GM12878 (cell line): ENCODE measurements around the gene ITGA3. TPM values are rescaled to one million over a fixed set of nuclear protein-coding genes. Genes with fewer than 3 reads are reported as not detected.

ENCODE experiments used
- ATAC-seq: fragments of 200-7000 bp; cut with Tn5 transposase; 3 replicates; pipeline ENCODE4 v1.9.1; 2020; ENCODE audit warnings: mild to moderate bottlenecking, moderate library complexity
- BruUV-seq: library from RNA; stranded (reverse); fragments of 400-500 nt; replicated peaks from 2 replicates; lab custom pipeline; 2021; lab: Mats Ljungman, UMichigan
- CTCF ChIA-PET: fragments of 300-600 bp; sonication (Branson Sonifier 250); formaldehyde crosslinking; extraction: SDS; loops from one replicate; lab custom pipeline; 2021; ENCODE audit warnings: inconsistent platforms; lab: Yijun Ruan, JAX
- POLR2A ChIA-PET: fragments of 350-600 bp; formaldehyde crosslinking; extraction: SDS; loops from one replicate; lab custom pipeline; 2021; ENCODE audit warnings: inconsistent platforms; lab: Charles Lee
- RAD21 ChIA-PET: fragments of 300-600 bp; sonication (Branson Sonifier 250); formaldehyde crosslinking; loops from one replicate; lab custom pipeline; 2023; ENCODE audit warnings: antibody characterized with exemption; ENCODE audit not compliant: unreplicated experiment; lab: Charles Lee
- SMC1A ChIA-PET: fragments of 300-600 bp; sonication (Branson Sonifier 250); formaldehyde crosslinking; loops from one replicate; lab custom pipeline; 2023; ENCODE audit not compliant: unreplicated experiment, uncharacterized antibody; lab: Charles Lee
- DNase-seq: peaks from one replicate; pipeline ENCODE4 v3.0.0-alpha.2; 2011; ENCODE audit warnings: low read depth, low spot score
- FAIRE-seq: peaks from 3 replicates; lab custom pipeline; 2011; peaks lifted over from hg19 to GRCh38; lab: Jason Lieb, UNC
- H2AFZ ChIP-seq: 2 replicates; pipeline ENCODE4 v1.6.0; 2011; ENCODE audit warnings: low read depth, low read length, control low read depth; ENCODE audit not compliant: control insufficient read depth
- H3K27ac ChIP-seq: 2 replicates; pipeline ENCODE4 v1.5.1; 2011; ENCODE audit warnings: control low read depth; ENCODE audit not compliant: control insufficient read depth, insufficient read depth
- H3K27me3 ChIP-seq, 2 experiments: replicated peaks in 1 of 2; 2 replicates each; pipeline versions ENCODE4 v1.6.0 to v1.6.1; 2011; ENCODE audit warnings: low read length in 1 of 2; ENCODE audit not compliant: control insufficient read depth in 2 of 2, insufficient read depth in 2 of 2
- H3K36me3 ChIP-seq, 2 experiments: 2 replicates each; pipeline ENCODE4 v1.5.1; 2011; ENCODE audit warnings: low read length in 1 of 2; ENCODE audit not compliant: control insufficient read depth in 2 of 2, insufficient read depth in 2 of 2
- H3K4me1 ChIP-seq: 2 replicates; pipeline ENCODE4 v1.6.1; 2011; ENCODE audit warnings: mild to moderate bottlenecking, low read length, moderate library complexity, mixed read lengths; ENCODE audit not compliant: control insufficient read depth, insufficient read depth
- H3K4me2 ChIP-seq: 2 replicates; pipeline ENCODE4 v1.6.0; 2011; ENCODE audit warnings: control low read depth; ENCODE audit not compliant: control insufficient read depth, insufficient read depth
- H3K4me3 ChIP-seq: fragments of 200-600 bp; sonication (generic); 2 replicates; pipeline ENCODE4 v1.5.1; 2016
- H3K79me2 ChIP-seq: 2 replicates; pipeline ENCODE4 v1.6.0; 2011; ENCODE audit warnings: low read length; ENCODE audit not compliant: control insufficient read depth, insufficient read depth
- H3K9ac ChIP-seq: 2 replicates; pipeline ENCODE4 v1.8.0; 2011; ENCODE audit warnings: low read length, control low read depth, mixed read lengths; ENCODE audit not compliant: control insufficient read depth, insufficient read depth
- H3K9me3 ChIP-seq: replicated peaks from 3 replicates; pipeline ENCODE4 v1.5.1; 2011; ENCODE audit warnings: mild to moderate bottlenecking, low read length; ENCODE audit not compliant: control insufficient read depth, insufficient read depth
- H4K20me1 ChIP-seq: 2 replicates; pipeline ENCODE4 v1.6.0; 2011; ENCODE audit not compliant: control insufficient read depth, insufficient read depth
- BACH1 ChIP-seq: fragments of 450-650 bp; IDR thresholded peaks from 2 replicates; pipeline ENCODE4 v1.6.1; 2017; ENCODE audit warnings: mild to moderate bottlenecking, borderline replicate concordance
- BMI1 ChIP-seq: fragments of 450-650 bp; IDR thresholded peaks from 2 replicates; pipeline ENCODE4 v1.6.1; 2016; ENCODE audit warnings: mild to moderate bottlenecking, moderate library complexity, borderline replicate concordance
- CEBPB ChIP-seq, 2 experiments: fragments of 150-350 bp in 1 of 2; IDR thresholded peaks; 2 replicates each; pipeline ENCODE4 v1.6.1; 2012 to 2014; ENCODE audit warnings: low read depth in 2 of 2, low read length in 2 of 2, borderline replicate concordance in 1 of 2, inconsistent platforms in 1 of 2
- CHD4 ChIP-seq: fragments of 200-600 bp; sonication (generic); IDR thresholded peaks from 2 replicates; pipeline ENCODE4 v1.6.1; 2016; ENCODE audit warnings: mild to moderate bottlenecking
- HDAC6 ChIP-seq: fragments of 200-600 bp; sonication (generic); IDR thresholded peaks from one replicate; pipeline ENCODE4 v1.8.0; 2017; ENCODE audit warnings: antibody characterized with exemption; ENCODE audit not compliant: unreplicated experiment
- JUND ChIP-seq: IDR thresholded peaks from 2 replicates; pipeline ENCODE4 v1.6.1; 2012; ENCODE audit warnings: low read depth, mild to moderate bottlenecking, low read length, improper control_type of control experiment, moderate library complexity
- KAT2A ChIP-seq: conservative IDR thresholded peaks from 2 replicates; pipeline ENCODE4 v1.6.1; 2011; ENCODE audit warnings: low read depth, low read length; ENCODE audit not compliant: control insufficient read depth
- LARP7 ChIP-seq: fragments of 450-650 bp; IDR thresholded peaks from 2 replicates; pipeline ENCODE4 v1.6.1; 2017; ENCODE audit warnings: mild to moderate bottlenecking
- MTA2 ChIP-seq: fragments of 450-650 bp; IDR thresholded peaks from 2 replicates; pipeline ENCODE4 v1.6.1; 2016; ENCODE audit warnings: low read depth, mild to moderate bottlenecking, moderate library complexity
- MYB ChIP-seq: fragments of 150-350 bp; IDR thresholded peaks from 2 replicates; pipeline ENCODE4 v1.6.1; 2014; ENCODE audit warnings: mild to moderate bottlenecking, low read depth, low read length, borderline replicate concordance
- MYC ChIP-seq: IDR thresholded peaks from 2 replicates; pipeline ENCODE4 v1.6.1; 2011; ENCODE audit warnings: mild to moderate bottlenecking, low read length, moderate library complexity, inconsistent platforms; ENCODE audit not compliant: insufficient read depth, insufficient replicate concordance, insufficient read length, severe bottlenecking
- NFYB ChIP-seq: IDR thresholded peaks from 2 replicates; pipeline ENCODE4 v1.6.1; 2011; ENCODE audit warnings: low read depth, mild to moderate bottlenecking, low read length, improper control_type of control experiment, moderate library complexity; ENCODE audit not compliant: insufficient read depth
- PAX5 ChIP-seq: IDR thresholded peaks from 2 replicates; pipeline ENCODE4 v1.6.1; 2011; ENCODE audit warnings: low read depth, low read length, borderline replicate concordance
- RB1 ChIP-seq: fragments of 450-650 bp; formaldehyde crosslinking; IDR thresholded peaks from 2 replicates; pipeline ENCODE4 v1.6.1; 2017; ENCODE audit warnings: mild to moderate bottlenecking, borderline replicate concordance
- SUPT20H ChIP-seq: IDR thresholded peaks from 2 replicates; pipeline ENCODE4 v1.6.1; 2011; ENCODE audit warnings: low read depth, mild to moderate bottlenecking, low read length, moderate library complexity, borderline replicate concordance; ENCODE audit not compliant: control insufficient read depth
- ZZZ3 ChIP-seq: IDR thresholded peaks from 2 replicates; pipeline ENCODE4 v1.6.1; 2011; ENCODE audit warnings: low read depth; ENCODE audit not compliant: control insufficient read depth, insufficient read length
- WGBS: methylation state at CpG from one replicate; pipeline ENCODE4 v1.1.6; 2016; ENCODE audit warnings: low lambda C conversion rate; ENCODE audit not compliant: insufficient replicate concordance, insufficient coverage; ENCODE audit errors: missing lambda C conversion rate; 5-methylcytosine and 5-hydroxymethylcytosine counted together
- in situ Hi-C: fragments of 300-500 bp; cut with MboI; formaldehyde crosslinking; loops from 9 replicates; pipeline ENCODE4 v1.14.3; 2018; ENCODE audit warnings: mixed read lengths
- intact Hi-C: fragments of 100-400 bp; cut with micrococcal nuclease; formaldehyde crosslinking; loops from one replicate; pipeline ENCODE4 v1.14.2; 2022; ENCODE audit not compliant: unreplicated experiment
- polyA plus RNA-seq, 11 experiments: library from polyadenylated mRNA; depleted of rRNA in 4 of 11; unstranded in 6 of 11; stranded (reverse) in 5 of 11; fragments of >200 nt; fragmentation: Nextera tagmentation in 4 of 11; fragmentation: Illumina TruSeq in 1 of 11; extraction: Ambion mirVana in 4 of 11; extraction: Trizol in 1 of 11; gene quantifications; 1 replicate in 1 of 11; 2 replicates in 10 of 11; pipeline versions ENCODE4 v1.2.1 to v1.2.3, GENCODE V29; 2011 to 2016; ENCODE audit warnings: inconsistent platforms in 2 of 11, missing spikeins in 2 of 11, low read depth in 1 of 11
- total RNA-seq, 4 experiments: library from RNA; depleted of rRNA in 3 of 4; stranded (reverse); fragments of >200 nt in 3 of 4; fragmentation: Illumina TruSeq in 1 of 4; extraction: Trizol in 1 of 4; gene quantifications; 2 replicates each; pipeline versions ENCODE4 v1.2.1 to v1.2.3, GENCODE V29; 2013 to 2021
- TF ChIP-seq, protein P1 (sequence below): fragments of 450-650 bp; IDR thresholded peaks from 2 replicates; pipeline ENCODE4 v1.6.1; 2017; ENCODE audit warnings: borderline replicate concordance
- TF ChIP-seq, protein P2 (sequence below): IDR thresholded peaks from 2 replicates; pipeline ENCODE4 v1.6.1; 2011; ENCODE audit warnings: low read depth, mild to moderate bottlenecking, low read length, moderate library complexity, borderline replicate concordance; ENCODE audit errors: extremely low read depth

ITGA3 gene
- total and polyA plus RNA-seq, 10 of the 15 experiments (the other 5 are each of a cell fraction or from before 2014, with no cell fraction given): 0.29 to 13.4 (median 6.6) TPM

DNA sequence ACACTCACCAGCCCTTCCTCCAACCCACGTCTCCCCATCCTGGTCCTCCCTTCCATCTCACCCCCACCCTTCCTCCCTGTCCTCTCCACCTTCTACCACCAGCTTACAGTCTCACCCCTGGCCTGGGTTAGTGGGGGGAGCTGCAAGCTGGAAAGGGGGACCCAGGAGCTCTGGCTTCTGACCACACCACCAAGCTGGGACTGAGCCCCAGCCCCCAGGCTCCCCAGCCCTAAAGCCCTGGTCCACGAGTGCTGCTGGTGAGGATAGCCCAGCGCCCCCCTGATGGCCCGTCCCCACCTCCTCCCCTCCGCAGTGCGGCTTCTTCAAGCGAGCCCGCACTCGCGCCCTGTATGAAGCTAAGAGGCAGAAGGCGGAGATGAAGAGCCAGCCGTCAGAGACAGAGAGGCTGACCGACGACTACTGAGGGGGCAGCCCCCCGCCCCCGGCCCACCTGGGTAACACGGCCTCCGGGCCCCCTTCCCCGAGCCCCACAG lies 32.0 kb downstream of the ITGA3 start:
- ChIA-PET POLR2A (no interaction called here), CTCF (interaction anchor here (0.7 to 2.6 kb wide), 41 partner anchors 10 to 230 kb away, joined by 3 to 118 read pairs (median 5); partner anchors contain the start of gene ITGA3), SMC1A (interaction anchor here (0.6 to 2.0 kb wide), 12 partner anchors 9 to 1028 kb away, joined by 3 to 13 read pairs (median 4); partner anchors contain the start of gene ITGA3), RAD21 (interaction anchor here (0.6 to 2.4 kb wide), 14 partner anchors 9 to 100 kb away, joined by 3 to 19 read pairs (median 4); partner anchors contain the start of gene SAMD14)
- FAIRE-seq: no peak
- in situ Hi-C loops (no loop called here), intact Hi-C loops (loop anchor here (1.0 to 5.0 kb wide), 2 partner anchors 62 to 226 kb away; no protein-coding TSS in a partner anchor)
- no peak for ATAC-seq
- no TSS peak for BruUV-seq
- no peaks in the 10 kb centered on the region for H3K79me2 ChIP-seq
- no peaks in the 10 kb centered on the region for H4K20me1 ChIP-seq
- no peak overlapping the region for H2AFZ ChIP-seq
- H3K4me3 ChIP-seq: no peak overlapping the region
- TF ChIP-seq, protein P1, sequence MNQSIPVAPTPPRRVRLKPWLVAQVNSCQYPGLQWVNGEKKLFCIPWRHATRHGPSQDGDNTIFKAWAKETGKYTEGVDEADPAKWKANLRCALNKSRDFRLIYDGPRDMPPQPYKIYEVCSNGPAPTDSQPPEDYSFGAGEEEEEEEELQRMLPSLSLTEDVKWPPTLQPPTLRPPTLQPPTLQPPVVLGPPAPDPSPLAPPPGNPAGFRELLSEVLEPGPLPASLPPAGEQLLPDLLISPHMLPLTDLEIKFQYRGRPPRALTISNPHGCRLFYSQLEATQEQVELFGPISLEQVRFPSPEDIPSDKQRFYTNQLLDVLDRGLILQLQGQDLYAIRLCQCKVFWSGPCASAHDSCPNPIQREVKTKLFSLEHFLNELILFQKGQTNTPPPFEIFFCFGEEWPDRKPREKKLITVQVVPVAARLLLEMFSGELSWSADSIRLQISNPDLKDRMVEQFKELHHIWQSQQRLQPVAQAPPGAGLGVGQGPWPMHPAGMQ: no peak
- TF ChIP-seq MYB (no peak), KAT2A (no peak), CEBPB (IDR thresholded peaks at IDR 0.05; ENCODE audit: borderline replicate concordance in 1 of 2, low read depth in 2 of 2, low read length in 2 of 2) (no peak), CHD4 (no peak), HDAC6 (no peak), MTA2 (no peak), NFYB (no peak), BACH1 (no peak), ZZZ3 (no peak), RB1 (no peak), LARP7 (no peak), SUPT20H (no peak), JUND (no peak), MYC (no peak), BMI1 (no peak), PAX5 (no peak)
- TF ChIP-seq, protein P2, sequence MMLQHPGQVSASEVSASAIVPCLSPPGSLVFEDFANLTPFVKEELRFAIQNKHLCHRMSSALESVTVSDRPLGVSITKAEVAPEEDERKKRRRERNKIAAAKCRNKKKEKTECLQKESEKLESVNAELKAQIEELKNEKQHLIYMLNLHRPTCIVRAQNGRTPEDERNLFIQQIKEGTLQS: no peak
- H3K9me3 ChIP-seq: no peaks in the 10 kb centered on the region
- no peaks in the 10 kb centered on the region for H3K36me3 ChIP-seq
- H3K27me3 ChIP-seq: no peaks in the 10 kb centered on the region
- 54% methylated on average over 17 of the region's 19 CpGs for WGBS
- H3K9ac ChIP-seq: no peak overlapping the region
- no peak overlapping the region for H3K27ac ChIP-seq
- H3K4me1 ChIP-seq: no peaks in the 10 kb centered on the region
- no peak for DNase-seq
- no peak overlapping the region for H3K4me2 ChIP-seq
